SHP77 (cell line): ENCODE results near the gene INPP4B.

Experiments used
- DNase-seq, 2 experiments: peaks; one replicate each; lab custom pipeline; 2025; lab: John Stamatoyannopoulos, UW

Gene INPP4B

DNA sequence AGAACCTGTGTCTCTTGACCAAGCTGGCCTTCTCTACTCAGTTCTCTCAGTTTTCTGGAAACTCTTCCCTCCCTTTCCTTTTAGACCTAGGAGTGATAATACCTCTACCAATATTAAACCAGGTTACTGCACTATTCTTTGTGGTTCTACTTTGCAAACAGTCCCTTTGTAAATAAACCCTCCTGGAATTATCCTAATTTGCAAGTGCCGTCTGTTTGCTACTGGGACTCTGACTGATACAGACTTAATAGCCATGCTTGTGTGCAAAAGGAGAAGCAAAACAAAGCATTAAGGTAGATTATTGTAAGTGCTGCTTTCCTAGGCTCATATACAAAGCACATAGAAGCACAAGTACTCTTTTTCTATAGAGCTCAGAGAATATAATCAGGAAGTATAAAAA lies 507.0 kb downstream of the INPP4B start:
- no peak for DNase-seq

- DNase-seq, result no peak
Measured at GRCh38 chr4:142336251-142336934, 509.7 kb downstream of the INPP4B start.

DNA sequence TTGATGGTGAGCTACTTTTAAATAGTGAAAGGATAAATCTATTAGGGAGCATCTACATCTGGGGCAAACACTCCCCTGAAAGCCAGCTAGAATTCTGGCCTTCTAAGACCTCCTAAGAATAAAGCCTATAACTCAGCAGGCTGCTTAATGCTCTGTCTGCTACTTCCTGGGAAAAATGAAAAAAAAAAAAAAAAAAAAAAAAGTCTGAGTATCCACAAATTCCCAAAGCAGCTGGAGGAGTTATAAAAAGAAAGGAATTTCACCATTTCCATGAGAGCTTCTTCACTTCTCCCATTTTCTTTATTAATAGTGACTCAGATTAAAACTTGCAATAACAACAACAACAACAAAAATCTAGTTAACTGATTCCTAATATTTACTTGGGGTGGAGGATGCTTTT lies 511.2 kb downstream of the INPP4B start:
- no peak for DNase-seq

GRCh38 chr4:142331646-142332045 lies 514.5 kb downstream of the INPP4B start:
- DNase-seq, result no peak

DNA sequence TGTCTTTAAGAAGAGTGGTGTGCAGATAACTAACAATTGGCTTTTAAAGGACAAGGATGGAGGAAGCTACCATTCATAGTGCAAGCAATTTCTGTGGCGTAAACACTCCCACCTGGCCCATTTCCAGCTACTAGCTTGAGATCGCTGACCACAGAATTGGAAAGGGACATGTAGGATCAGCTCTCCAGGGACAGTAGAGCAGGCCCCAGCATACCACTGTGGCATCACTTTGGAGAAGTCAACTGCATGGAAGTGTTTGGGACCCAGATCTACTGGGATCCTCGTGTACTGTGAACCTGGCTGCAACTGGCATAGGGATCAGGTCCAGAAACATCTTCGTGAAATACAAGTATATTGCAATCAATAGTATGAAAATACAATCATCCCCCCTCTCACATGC lies 515.0 kb downstream of the INPP4B start:
- no peak for DNase-seq

DNA sequence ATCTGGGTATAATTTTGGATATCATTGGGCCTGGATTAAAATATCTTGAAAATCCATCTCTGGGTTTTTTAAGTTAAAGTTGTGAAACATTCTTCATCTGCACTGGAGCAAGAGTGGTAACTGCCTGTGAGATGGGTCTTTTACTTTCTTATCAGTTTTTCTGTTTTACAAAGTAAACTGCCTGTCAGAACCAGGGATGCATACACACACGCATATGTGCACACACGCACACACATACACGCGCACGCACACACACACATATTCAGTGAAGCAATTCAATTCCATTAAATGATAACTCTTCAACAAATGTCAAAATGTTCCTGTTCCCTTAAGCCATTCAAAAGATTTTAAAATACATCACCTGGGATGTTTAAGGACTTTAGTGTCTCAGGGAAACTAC lies 515.8 kb downstream of the INPP4B start:
- DNase-seq, result no peak

- no peak for DNase-seq
Measured at GRCh38 chr4:142329313-142329712, 516.8 kb downstream of the INPP4B start.

DNA sequence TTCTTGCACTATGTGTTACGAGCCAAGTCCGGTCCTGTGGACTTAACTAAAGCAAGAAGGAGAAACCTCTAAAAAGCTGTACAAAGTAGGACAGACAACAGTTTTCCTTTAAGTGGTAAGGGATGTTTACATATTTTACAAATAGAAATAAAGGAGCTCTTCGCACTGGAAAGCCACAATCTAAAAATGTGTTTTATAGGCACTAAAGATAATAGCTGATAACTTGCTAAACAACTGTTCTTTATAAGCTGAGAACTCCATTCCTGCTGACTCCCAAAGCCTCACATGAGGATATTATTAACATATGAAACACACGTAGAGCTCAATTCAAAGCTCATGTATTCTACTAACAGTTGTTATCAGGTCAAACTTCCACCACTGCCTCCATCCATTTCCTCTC lies 519.9 kb downstream of the INPP4B start:
- no peak for DNase-seq

GRCh38 chr4:142324572-142324971 lies 521.5 kb downstream of the INPP4B start:
- no peak for DNase-seq

- DNase-seq, result no peak
Measured at GRCh38 chr4:142322996-142323395, 523.1 kb downstream of the INPP4B start.

- no peak for DNase-seq
Measured at GRCh38 chr4:142318280-142318679, 527.8 kb downstream of the INPP4B start.

GRCh38 chr4:142316913-142317312 lies 529.2 kb downstream of the INPP4B start:
- DNase-seq, result no peak

DNA sequence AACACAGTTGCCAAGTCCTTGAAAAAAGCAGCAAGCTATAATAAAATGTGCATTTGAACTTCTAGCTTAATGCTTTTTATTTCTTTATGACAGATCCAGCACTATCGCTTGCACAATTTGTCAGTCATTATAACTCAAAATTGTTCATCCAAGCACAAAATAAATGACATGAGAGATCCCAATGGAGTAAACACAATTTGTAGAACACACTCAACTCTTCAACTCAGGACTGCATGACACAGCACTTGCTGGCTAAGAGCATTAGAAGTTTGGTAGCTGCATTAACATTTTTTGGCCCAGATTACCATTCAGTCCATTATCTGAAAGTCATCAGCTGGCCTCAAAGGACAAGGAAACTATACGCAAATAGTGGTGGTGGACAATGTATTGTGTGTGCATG lies 530.1 kb downstream of the INPP4B start:
- DNase-seq, result no peak

GRCh38 chr4:142314686-142315085 lies 531.4 kb downstream of the INPP4B start:
- no peak for DNase-seq

GRCh38 chr4:142314247-142314646 lies 531.9 kb downstream of the INPP4B start:
- no peak for DNase-seq

GRCh38 chr4:142312391-142312790 lies 533.7 kb downstream of the INPP4B start:
- no peak for DNase-seq

GRCh38 chr4:142311916-142312315 lies 534.2 kb downstream of the INPP4B start:
- no peak for DNase-seq

- DNase-seq, result no peak
Measured at GRCh38 chr4:142309772-142310171, 536.3 kb downstream of the INPP4B start.

DNA sequence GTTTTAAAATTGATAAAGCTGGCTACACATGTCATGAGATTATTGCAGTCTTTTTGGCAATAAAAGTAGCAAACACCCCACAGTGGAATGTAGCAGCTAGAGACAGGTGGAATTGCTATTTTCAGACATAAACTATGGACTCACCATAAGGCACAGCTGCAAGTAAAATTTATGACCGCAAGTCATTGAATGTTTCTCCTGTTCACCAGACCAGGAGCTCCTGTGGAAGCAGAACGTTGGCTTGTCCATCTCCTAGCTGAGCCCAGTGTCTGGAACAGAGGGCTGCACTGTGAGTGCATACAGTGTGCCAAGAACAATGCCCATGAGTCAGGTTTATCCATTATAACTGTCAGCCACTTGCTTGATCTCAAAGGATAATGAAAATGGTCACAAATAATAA lies 538.2 kb downstream of the INPP4B start:
- DNase-seq, result no peak

DNA sequence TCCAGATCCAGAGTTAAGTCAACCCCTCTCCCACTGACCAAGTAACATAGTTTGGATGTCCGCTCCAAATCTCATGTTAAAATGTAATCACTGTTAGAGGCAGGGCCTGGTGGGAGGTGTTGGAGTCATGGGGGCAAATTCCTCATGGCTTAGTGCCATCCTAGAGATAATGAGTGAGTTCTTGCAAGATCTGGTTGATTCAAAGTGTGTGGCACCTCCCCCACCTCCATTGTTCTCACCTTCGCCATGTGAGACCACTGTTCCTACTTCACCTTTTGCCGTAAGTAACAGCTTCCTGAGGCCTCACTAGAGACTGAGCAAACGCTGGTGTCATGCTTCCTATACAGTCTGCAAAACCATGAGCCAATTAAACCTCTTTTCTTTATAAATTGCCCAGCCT lies 548.8 kb downstream of the INPP4B start:
- DNase-seq, result no peak

DNA sequence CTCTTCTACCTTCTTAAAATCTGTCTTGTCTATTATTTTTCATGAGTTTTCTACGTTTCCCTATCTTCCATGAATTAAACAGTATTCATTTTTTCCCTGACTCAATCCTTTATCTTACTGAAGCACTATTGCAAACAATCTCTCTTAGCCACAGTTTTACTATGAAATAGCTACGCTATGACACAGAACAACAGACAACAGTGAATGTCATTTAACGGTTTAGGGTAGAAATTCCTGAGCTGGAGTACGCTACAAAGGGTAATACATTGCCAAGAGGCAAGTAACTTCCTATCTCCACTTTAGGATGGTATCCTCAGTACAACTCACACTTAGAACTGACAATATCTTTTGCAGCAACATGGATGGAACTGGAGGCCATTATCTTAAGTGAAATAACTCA lies 552.6 kb downstream of the INPP4B start:
- DNase-seq, result no peak

GRCh38 chr4:142292231-142292630 lies 553.9 kb downstream of the INPP4B start:
- no peak for DNase-seq

DNA sequence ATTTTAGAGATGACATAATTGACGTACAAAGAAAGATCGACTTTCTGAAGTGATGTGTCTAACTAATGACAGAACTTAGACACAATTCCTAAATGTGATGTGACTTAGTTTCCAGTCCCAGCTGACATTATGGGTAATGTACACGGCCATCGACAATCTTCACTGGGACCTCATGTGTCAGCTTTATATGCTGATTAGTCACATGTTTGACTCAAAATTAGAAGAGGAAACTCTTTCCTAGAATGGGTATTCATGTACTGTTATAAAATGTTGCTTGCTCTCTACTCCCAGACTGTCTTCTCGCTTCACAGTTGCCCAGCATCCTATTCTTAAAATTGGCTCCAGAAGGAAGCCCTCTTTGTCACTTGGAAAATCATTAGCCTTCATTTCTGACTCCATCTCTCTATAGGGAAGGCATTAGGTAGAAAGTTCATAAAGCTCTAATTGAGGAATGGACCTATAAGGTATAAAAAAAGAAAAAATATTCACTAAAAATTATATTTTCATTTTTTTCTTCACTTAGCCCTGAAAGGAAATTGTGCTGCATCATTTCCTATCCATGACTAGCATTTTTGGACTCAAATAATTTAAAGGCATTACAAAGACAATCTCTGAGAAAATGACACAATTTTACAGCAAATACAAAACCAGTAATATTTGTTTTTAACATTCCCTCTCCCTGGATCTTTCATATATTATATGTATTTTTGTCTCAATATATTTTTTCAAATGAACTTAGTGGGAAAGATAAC lies 554.6 kb downstream of the INPP4B start:
- no peak for DNase-seq

- DNase-seq, result no peak
Measured at GRCh38 chr4:142287371-142287770, 558.7 kb downstream of the INPP4B start.
